Fibroblast of gingiva (primary cell): Measurements from ENCODE around the gene ARHGEF26.

Source experiments
- DNase-seq: peaks from one replicate; pipeline ENCODE4 v3.0.0-alpha.2; 2011; ENCODE audit warnings: low read depth

Gene ARHGEF26

GRCh38 chr3:154195620-154196356 lies 74.6 kb downstream of the ARHGEF26 start:
- no peak for DNase-seq

GRCh38 chr3:154197751-154198150 lies 76.6 kb downstream of the ARHGEF26 start:
- DNase-seq: no peak

DNA sequence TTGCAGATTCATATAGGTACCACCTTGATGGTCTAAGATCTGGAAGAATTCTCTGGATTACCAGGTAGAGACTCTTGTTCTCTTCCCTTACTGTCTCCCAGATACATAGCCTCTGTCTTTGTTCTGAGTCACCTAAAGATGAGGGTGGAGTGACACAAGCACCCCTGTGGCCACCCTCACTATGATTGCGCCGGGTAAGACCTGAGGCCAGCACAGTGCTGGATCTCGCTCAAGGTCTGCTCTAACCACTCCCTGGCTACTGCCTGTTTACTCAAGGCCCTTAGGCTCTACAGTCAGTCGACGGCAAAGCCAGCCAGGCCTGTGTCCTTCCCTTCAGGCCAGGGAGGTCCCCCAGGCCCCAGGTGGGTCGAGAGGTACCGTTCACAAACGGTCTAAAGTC lies 88.3 kb downstream of the ARHGEF26 start:
- DNase-seq: no peak

DNA sequence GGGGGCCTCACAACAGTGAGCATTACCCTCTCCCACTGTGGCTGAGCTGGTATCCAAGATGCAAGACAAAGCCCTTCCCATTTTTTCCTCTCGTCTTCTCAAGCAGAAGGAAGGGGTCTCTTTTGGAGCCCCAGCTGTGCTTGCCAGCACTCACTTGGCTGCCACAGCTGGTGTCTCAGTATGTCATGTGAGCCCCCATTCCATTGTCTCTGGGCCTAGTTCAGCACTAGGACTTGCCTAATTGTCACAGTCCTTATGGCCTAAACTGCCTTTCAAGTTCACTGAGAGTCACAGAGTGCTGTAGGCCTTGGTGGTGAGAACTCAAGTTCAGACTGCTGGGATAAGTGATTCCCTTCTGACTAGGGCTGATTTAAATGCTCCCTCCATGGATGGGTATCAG lies 89.8 kb downstream of the ARHGEF26 start:
- DNase-seq: no peak

DNA sequence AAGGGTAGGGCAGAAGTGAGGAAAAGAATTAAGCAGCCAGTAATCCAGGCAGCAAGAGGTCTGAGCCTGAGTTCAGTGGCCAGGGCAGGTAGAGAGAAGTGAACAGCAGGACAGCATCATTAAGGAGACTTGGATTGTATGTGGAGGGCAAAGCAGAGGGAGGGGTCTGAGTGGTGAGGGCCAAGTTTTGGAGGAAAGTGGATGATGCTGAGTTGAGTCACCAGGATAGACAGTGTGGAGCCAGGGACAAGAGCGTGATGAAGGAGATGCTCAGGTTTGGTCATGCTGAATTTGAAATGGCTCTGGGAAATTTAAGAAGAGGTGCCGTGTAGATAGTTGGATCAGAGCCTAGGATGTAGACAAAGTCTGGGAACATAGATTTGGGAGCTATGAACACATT lies 93.1 kb downstream of the ARHGEF26 start:
- DNase-seq: no peak

DNA sequence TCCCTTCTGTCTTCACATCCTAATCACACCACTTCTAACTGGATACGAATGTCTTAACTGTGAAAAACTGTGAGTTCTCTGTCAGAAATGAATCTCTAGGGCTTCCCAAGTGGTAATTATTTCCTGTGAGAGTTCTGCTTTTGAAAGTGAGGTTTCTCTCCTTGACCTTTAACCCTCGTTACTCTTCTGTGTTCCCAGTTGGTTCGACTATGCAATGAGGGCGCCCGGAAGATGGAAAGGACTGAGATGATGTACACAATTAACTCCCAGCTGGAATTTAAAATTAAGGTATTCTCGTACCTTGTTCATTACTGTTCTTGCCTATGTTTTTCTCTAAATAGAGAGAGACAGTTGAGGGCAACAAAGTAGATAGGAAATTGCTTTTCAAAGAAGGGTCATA lies 96.5 kb downstream of the ARHGEF26 start:
- DNase-seq: no peak

DNA sequence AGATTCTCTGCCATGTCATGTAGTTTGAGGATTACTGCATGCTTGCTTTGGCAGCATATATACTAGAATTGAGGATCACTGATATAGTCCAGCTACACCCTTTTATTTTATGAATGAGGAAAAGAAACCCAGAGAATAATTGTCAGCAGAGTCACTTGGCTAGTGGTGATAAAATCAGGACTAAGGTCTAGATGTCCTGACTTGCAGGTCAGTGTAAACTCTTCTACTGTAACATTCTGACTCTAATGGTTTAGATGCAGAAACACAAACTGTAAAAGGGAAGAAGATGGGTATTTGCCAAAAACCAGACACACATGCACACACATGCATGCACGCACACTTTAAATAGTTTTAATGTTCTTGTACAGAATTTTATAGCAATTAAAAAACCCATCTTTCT lies 97.5 kb downstream of the ARHGEF26 start:
- DNase-seq: no peak

GRCh38 chr3:154220462-154220861 lies 99.3 kb downstream of the ARHGEF26 start:
- DNase-seq: no peak

GRCh38 chr3:154223519-154223918 lies 102.3 kb downstream of the ARHGEF26 start:
- no peak for DNase-seq

GRCh38 chr3:154224366-154224765 lies 103.2 kb downstream of the ARHGEF26 start:
- DNase-seq: no peak

- no peak for DNase-seq
Observed at GRCh38 chr3:154224866-154225265, 103.7 kb downstream of the ARHGEF26 start.

- no peak for DNase-seq
Observed at GRCh38 chr3:154225536-154225935, 104.3 kb downstream of the ARHGEF26 start.

- DNase-seq: no peak
Observed at GRCh38 chr3:154227531-154227930, 106.3 kb downstream of the ARHGEF26 start.

- no peak for DNase-seq
Observed at GRCh38 chr3:154228561-154229216, 107.5 kb downstream of the ARHGEF26 start.

DNA sequence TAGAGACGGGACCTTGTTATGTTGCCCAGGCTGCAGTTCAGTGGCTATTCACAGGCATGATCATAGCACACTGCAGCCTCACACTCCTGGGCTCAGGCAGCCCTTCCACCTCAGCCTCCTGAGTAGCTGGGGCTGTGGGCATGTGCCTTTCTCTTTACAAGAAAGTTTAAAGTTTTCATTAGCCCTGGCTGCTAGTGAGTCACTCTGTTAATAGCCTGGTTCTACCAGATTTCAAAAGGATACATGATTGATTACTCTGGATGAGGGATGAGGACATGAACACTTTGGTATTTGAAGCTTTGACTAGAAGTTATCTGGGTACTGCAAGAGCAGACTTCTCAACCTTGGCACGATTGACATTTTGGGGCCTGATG lies 108.0 kb downstream of the ARHGEF26 start:
- DNase-seq: no peak

- no peak for DNase-seq
Observed at GRCh38 chr3:154235330-154235729, 114.1 kb downstream of the ARHGEF26 start.

- DNase-seq: no peak
Observed at GRCh38 chr3:154236331-154236730, 115.1 kb downstream of the ARHGEF26 start.

- no peak for DNase-seq
Observed at GRCh38 chr3:154240235-154240634, 119.0 kb downstream of the ARHGEF26 start.

DNA sequence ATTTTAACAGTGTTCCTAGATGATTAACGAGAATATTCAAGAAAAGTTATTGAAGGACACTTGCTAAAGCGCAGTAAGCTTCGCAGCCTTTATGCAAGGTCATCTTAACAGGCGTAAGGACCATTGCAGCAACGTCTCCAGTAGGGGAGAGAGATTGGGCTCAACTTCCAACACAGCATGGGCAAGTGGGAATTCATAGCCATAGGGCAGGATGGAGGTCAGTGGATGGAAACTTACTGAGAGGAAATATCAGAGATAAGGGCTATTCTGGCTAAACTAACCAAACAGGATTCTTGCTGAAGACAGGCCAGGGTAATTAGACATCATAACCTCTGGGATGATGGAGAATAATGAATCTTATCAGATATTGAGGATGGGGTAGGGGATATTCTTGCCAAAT lies 120.3 kb downstream of the ARHGEF26 start:
- no peak for DNase-seq

GRCh38 chr3:154242766-154243165 lies 121.6 kb downstream of the ARHGEF26 start:
- no peak for DNase-seq

DNA sequence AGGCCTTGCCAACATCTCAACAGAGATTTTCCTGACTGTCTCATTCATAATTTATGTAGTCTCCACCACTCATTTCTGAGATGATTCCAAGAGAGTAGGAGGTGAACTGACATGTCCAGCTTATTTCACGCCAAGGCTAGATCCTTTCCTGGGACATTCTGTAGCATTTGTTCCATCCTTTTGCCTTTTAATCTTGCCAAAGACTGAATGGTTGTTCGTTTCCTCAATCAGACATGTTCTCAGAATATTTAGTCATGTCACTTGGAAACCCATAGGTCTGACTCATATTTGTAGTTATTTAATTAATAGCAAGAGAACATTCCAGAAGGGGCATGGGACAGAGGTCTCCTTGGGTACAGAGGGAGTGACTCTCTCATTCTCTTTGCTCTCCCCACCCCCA lies 122.2 kb downstream of the ARHGEF26 start:
- DNase-seq: peak; percentile 53

- no peak for DNase-seq
Observed at GRCh38 chr3:154244644-154245043, 123.5 kb downstream of the ARHGEF26 start.

GRCh38 chr3:154247806-154248415 lies 126.7 kb downstream of the ARHGEF26 start:
- no peak for DNase-seq
